HG02759 (cell line): ENCODE data around the gene PSKH1.
"Not testable (repeated sequence)": the region's sequence is repeated elsewhere in the genome, so short reads cannot be mapped to it uniquely, and the experiment has no call there.

Experiments
- ATAC-seq: cut with Tn5 transposase; IDR thresholded peaks from one replicate; pipeline ENCODE4 v1.9.1; 2021; ENCODE audit warnings: mild to moderate bottlenecking, moderate library complexity; ENCODE audit not compliant: unreplicated experiment

PSKH1 gene

DNA sequence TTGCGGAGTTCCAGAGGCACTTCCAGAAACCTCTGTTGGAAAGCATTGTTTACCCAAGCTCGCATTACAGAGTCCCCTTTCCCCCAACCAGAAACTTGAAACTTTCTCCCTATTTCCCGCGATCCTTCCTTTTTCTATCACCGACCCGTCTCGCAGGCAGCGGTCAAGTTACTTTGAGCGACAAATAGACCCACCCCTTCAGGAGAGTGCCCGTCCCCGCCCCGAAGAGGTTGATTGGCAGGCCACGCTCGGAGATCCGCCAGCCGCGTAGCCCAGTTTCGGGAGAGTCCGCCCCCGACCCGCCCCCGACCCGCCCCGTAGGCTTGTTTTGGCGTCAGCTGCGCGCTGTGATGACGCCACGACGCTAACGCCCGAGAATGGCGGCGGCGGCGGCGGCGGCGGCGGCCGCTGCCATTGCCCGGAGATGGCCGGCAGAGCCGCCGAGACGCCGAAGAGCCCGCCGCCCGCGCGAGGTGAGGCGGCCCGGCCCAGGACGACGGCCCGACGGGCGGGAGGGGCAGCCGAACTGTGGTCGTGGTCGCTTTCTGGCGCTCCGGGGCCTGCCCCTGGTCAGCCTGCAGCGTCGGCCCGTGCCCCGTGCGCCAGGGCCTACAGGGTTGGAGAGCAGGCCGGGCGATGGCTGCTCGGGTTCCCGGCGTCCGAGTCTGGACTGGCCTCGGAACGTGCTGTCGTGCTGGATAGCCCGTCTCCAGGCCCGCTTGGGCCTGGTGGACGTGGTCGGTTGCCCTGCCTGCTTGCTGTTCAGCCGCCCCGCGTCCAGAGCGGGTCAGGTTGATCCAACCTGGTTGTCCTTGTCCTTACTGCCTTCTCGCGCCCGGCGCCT, at the start of gene PSKH1:
PSKH1 (plus strand) TSS at position 356 of the 844 bp plus-strand sequence. CDS start 15,496 bp downstream, outside the sequence.
- peak; percentile 90 for ATAC-seq

DNA sequence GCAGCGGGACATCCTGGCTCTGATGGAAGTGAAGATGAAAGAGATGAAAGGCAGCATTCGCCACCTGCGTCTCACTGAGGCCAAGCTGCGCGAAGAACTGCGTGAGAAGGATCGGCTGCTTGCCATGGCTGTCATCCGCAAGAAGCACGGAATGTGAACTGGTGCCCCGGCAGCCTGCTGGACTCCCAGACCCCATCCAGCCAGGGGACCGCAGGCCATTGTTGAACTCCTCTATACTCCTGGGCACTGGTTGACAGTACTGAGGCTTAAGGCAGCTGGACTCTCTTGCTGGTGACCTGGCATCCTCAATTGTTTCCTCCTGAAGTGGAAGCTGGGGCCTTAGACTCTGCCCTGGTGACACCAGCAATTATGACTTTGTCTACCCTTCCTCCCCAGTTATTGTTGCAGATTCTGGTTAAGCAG, 49.7 kb upstream of the PSKH1 start:
- no peak for ATAC-seq

- no peak for ATAC-seq
Observed at GRCh38 chr16:67844497-67844896, 48.6 kb upstream of the PSKH1 start.

GRCh38 chr16:67845291-67846062, 47.6 kb upstream of the PSKH1 start:
- no peak for ATAC-seq

- no peak for ATAC-seq
Observed at GRCh38 chr16:67846063-67846319, 47.1 kb upstream of the PSKH1 start.

DNA sequence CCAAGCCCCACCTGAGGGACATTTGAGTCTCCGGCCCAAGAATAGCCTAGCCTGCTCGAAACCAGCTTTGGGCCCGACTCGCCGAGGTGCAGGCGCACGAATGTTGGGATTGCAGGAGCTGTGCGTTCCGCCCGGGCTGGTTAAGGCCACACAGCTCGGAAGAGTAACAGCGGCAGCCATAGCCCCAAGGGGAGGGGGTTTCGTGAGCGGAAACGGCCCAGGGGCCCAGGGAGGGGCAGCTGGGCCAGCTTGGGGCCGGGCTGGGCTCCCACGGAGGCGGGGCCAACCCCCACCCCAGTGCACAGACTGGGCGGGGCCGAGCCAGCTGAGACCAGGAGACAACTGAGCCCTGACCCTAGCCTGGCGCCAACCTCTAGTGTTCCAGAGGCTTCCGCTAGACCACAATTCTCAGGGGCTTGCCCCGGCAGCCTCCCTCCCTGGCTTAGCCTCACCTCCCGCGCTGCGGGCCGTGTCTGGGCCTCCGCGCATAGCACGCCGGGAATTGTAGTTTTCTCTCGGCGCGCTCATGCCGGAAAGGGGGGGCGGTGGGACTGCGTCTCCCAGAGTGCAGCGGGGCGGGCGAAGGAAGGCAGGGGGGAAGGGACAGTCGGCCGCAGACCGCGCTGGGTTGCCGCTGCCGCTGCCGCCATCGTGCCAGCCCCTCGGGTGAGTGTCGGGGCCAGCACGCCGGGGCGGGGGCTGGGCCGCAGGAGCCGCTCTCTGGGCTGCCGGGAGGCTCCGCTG, 46.6 kb upstream of the PSKH1 start, which contains the start of gene NUTF2:
NUTF2 (plus strand) TSS at position 614 of the 744 bp plus-strand sequence. CDS start 18,198 bp downstream, outside the sequence.
- ATAC-seq: peak; percentile 62

- ATAC-seq: peak; percentile 42
Observed at GRCh38 chr16:67847064-67847861, 45.8 kb upstream of the PSKH1 start, which contains the start of gene CENPT. TSS of gene CENPT (minus strand) at chr16:67847693. CDS start at chr16:67833859, 13,834 bp downstream.

DNA sequence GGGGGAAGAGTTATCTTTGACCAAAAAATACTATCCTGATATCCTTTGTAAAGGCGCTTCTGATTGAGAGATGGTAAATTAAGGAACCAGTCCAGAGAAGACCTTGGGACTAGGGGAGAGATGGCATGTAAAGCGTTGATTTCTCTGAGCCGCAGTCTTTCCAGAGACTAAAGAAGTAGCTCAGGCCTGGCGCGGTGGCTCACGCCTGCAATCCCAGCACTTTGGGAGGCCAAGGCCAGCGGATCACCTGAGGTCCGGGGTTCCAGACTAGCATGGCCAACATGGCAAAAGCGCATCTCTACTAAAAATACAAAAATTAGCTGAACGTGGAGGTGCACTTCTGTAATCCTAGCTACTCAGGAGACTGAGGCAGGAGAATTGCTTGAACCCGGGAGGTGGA, 44.9 kb upstream of the PSKH1 start:
- no peak for ATAC-seq

DNA sequence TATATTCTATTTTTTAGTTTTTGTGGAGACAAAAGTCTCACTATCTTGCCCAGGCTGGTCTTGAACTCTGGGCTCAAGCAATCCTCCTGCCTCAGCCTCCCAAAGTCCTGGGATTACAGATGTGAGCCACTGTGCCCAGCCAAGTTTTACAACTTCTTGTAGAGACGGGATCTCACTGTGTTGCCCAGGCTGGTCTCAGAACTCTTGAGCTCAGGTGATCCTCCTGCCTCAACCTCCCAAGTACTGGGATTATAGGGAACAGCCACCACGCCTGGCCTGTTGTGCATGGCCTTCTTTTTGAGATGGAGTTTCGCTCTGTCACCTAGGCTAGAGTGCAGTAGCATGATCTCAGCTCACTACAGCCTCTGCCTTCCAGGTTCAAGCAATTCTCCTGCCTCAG, 39.4 kb upstream of the PSKH1 start:
- no peak for ATAC-seq

- no peak for ATAC-seq
Observed at GRCh38 chr16:67855789-67856188, 37.3 kb upstream of the PSKH1 start.

DNA sequence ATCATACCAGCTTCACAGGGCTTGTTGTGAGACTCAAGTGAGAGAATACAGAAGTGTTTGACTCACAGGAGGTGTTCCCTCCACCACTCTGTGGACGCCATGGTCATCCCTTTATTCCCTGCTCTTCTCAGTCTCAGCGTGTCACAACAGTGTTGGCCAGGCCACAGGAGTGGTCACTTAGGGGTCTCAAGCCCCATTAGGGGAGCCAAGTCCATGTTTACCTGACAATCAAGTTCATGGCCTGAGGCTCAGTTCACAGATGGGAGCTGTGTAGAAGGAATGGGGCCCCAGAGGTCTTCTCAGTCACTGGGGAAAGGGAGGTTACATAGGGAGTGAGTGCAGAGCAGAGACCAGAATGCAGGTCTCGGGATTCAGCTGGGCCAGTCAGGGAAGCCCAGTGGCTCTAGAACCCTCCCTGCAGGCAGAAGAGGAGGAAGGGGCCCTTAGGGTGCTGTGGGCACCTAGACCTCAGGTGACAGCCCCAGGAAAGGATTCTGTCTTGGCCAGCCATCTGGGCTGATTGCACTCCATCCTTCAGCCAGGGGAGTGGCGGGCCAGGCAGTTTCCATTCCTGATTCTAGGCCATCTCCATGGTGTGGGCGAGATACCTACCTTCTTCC, 36.0 kb upstream of the PSKH1 start:
- no peak for ATAC-seq

- ATAC-seq: no peak
Observed at GRCh38 chr16:67857547-67858233, 35.4 kb upstream of the PSKH1 start.

GRCh38 chr16:67858500-67858899, 34.6 kb upstream of the PSKH1 start:
- no peak for ATAC-seq

- ATAC-seq: no peak
Observed at GRCh38 chr16:67860589-67861398, 32.3 kb upstream of the PSKH1 start.

DNA sequence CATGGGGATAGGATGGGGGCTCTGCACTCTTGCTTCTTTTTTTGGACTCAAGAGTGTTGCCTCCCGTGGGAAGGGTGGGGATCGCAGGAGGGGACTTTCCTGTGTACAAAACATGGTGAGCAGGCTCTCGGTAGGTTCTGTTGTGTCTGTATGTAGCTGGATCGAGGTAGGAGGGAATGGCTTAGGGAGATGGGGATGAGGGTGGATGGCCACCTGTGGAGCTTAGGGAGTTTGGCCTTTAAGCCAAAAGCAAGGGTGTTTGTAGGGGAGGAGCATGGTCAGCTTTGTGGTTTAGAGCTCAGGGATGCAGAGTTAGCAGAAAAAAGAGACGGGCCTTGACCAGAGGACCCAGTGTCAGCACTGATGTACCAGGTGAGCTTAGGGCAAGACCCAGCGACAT, 31.2 kb upstream of the PSKH1 start:
- ATAC-seq: no peak

DNA sequence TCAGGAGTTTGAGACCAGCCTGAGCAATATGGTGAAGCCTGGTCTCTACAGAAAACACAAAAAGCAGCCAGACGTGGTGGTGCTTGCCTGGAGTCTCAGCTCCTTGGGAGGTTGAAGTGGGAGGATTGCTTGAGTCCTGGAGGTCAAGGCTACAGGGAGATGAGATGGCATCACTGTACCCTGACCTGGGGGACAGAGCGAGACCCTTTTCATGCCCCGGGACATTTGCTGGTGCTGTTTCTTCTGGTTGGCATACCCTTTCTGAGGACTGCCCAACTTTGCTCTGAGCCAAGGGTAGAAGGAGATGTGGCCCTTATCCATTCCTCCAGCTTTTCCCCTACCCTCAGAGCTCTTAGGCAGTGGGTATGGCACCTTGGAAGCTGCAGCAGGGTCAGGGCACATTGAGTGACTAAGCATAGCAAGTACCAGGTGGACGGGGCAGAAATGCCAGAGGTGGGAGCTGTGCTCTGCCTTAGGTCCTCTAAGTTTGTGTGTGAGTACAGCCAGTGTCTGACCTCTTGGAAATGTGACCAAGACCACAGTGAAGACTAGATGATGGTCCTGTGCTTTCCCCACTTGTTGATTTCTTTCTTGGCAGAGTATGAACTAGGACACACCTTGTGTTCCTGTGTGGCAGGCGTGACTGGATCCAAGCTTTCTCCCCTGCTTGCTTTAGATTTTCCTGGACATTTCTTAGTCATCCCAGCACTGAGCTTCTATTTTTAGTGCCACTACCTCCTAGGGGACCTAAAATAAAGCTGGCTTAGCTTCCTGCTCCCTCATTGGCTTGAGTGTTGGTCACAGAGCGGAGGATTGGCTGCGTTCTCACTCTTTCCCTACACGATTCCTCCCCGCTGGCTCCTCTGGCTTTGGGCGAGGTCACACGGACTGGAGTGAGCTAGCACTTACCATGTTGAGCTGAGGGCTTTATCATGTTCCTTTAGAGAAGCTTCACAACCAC, 30.2 kb upstream of the PSKH1 start:
- no peak for ATAC-seq

DNA sequence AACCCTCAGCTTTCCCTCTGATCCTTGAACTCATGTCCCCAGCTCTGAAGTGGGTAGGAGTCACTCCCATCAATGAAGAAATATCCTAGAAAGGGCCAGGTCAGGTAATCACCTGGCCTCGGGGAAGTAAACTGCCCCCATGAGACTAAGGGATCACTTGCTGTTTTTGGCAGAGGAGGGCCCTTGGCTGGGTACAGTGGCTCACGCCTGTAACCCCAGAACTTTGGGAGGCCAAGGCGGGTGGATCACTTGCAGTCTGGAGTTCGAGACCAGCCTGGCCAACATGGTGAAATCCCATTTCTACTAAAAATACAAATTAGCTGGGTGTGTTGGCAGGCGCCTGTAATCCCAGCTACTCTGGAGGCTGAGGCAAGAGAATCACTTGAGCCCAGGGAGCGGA, 29.0 kb upstream of the PSKH1 start:
- not testable (repeated sequence) for ATAC-seq
